HG03095 (cell line): Measurements from ENCODE around the gene DNAI2.

Experiments used
- ATAC-seq: cut with Tn5 transposase; IDR thresholded peaks from one replicate; pipeline ENCODE4 v1.9.1; 2021; ENCODE audit warnings: moderate library complexity; ENCODE audit not compliant: unreplicated experiment

DNAI2 gene

DNA sequence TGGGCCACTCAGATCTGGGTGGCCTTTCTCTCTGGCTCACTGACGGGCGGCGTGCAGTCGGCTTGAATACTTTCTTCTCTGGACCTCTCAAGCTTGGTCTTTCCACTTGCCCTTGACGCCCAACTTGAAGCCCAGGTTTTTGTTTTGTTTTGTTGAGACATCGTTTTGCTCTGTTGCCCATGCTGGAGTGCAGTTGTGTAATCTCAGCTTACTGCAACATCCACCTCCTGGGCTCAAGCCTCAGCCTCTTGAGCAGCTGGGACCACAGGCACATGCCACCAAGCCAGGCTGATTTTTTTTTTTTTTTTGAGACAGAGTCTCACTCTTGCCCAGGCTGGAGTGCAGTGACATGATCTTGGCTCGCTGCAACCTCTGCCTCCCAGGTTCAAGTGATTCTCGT lies 29.3 kb downstream of the DNAI2 start:
- ATAC-seq: no peak

DNA sequence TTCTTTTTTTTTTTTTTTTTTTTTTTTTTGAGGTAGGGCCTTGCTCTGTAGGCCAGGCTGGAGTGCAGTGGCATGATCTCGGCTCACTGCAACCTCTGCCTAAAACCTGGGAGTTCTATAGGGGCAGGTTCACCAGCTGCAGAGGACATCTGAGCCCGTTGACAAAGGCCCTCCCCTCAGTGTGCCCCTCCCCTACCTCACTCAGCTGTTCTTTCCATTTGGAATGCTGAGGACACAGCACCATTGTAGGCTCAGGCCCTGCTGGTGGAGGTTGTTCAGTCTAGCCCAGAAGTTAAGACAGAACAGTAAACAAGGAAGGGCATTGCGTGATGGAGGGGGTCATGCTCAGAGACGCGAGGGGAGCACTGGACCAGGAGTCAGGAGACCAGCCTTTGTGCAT lies 30.1 kb downstream of the DNAI2 start:
- no peak for ATAC-seq

DNA sequence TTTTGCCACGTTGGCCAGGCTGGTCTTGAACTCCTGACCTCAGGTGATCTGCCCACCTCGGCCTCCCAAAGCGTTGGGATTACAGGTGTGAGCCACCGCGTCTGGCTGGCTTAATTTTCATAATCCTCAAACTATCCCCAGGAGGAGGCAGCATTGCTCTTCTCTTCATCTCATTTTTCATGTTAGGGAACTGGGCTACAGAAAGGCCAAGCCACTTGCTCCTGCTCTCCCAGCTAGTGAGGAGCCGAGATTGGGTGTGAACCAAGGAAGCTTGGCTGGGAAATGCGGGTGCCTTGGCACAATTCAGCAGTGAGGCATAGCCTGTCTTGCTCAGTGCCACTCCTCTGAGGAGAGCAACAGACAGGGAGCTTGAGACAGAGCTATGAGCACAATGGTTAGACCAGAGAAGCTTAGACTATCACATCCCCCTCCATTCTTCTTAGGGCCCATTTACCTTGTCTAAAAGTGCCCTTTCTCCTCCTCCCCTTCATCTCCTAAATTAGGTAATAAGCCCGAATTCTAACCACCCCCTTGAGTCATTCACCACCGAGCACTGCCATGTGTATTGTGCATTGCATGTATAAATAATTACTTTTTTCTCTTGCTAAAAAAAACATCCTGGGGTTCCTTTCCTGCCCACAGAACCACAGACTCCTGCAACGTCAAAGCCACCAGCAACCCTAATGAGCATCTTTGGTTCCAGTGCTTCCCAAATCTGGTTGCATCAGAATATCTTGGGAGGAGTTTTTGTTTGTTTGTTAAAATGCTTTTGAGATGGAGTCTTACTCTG lies 32.0 kb downstream of the DNAI2 start:
- ATAC-seq: no peak

DNA sequence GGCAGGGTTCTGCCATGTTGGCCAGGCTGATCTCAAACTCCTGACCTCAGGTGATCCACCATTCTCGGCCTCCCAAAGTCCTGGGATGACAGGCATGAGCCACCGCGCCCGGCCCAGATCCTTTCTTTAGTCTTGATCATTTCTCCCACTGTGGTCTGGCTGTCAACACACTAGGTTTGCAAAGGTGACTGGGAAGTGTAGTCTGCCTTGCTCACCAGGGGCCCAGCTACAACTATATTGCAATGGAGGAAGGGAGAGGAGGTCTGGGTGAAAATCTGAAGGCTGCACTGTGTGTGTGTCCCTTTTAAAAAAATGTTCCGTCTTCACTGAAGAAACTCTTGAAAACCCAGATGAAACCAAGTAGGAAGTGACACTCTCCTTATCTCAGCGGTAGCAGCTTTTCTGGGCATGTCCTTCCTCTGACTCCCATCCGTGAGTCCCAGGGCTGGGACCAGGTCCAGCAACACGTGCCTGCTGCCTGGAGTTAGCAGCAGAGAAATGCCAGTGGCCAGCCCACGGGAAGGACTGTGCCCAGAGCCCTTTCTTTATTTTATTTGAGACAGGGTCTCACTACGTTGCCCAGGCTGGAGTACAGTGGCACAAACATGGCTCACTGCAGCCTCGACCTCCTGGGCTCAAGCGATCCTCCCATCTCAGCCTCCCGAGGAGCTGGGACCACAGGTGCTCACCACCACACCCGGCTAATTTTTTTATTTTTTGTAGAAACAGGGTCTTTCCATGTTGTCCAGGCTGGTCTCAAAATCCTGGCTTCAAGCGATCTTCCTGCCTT lies 34.1 kb downstream of the DNAI2 start:
- ATAC-seq: no peak

DNA sequence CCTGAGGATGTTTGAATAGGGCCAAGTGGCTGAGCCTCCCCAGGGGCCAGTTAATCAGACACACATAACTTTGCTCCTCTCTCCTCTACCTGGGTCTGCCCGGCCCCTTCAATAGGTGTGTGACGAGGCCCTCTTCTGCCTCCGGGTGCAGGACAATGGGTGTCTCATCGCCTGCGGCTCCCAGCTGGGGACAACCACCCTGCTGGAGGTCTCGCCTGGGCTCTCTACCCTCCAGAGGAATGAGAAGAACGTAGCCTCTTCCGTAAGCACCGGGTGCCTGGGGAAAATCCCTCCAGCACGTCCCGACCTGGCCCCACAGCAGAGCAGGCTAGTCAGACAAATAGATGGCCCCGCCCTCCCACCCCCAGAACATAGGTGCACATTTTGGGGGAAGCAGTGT lies 35.9 kb downstream of the DNAI2 start:
- ATAC-seq: no peak

DNA sequence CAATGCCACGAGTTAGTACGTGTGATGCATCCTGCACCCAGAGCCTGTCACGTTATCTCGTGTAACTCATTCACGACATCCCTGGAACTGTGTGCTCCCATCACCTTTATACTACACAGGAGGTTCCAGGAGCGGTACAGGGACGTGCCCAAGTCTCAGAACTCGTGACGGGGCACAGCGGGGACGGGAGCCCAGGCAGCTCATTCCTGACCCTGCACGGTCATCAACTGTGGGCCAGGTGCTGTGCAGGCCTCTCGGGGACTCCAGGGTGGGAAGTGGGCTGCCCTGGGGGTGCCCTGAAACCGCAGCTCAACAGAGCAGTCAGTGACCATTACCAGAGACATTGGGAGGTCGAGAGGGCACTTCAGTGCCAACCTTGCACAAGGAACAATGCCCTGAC lies 40.8 kb downstream of the DNAI2 start:
- no peak for ATAC-seq

DNA sequence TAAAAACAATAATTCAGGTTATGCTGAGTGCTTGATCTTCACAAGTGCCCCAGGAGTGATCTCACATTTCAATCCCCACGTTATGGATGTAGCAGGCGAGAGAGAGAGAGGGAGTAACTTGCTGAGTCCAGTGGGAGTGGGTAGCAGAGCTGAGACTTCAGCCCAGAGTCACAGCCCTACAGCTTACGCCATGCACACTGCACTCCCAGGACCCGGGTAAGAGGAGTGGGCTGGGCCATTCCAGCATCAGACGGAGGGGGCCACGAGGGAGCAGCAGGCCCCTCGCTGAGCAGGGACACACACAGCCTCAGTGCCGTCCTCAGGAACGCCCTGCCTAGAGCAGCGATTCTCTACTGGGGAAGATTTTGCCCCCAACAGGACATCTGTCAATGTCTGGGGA lies 42.2 kb downstream of the DNAI2 start:
- no peak for ATAC-seq

DNA sequence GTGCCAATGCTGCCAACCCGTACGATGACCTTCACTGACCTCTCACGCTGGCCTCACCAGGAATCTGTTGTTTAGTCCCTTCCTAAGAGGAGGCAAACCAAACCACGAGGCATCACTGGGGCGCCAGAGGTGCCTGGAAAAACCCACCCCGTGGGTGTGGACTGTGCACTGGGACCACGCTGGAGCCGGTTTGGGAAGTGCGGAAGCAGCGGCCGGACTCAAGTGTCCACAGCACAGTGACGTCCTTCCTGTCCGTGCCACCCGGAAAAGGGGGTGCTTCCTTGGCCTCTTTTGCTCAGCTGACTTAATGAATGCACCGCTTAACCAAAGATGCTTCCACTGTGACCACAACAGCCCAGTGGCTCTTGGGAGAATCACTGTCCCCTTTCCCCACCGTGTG lies 43.0 kb downstream of the DNAI2 start:
- no peak for ATAC-seq

DNA sequence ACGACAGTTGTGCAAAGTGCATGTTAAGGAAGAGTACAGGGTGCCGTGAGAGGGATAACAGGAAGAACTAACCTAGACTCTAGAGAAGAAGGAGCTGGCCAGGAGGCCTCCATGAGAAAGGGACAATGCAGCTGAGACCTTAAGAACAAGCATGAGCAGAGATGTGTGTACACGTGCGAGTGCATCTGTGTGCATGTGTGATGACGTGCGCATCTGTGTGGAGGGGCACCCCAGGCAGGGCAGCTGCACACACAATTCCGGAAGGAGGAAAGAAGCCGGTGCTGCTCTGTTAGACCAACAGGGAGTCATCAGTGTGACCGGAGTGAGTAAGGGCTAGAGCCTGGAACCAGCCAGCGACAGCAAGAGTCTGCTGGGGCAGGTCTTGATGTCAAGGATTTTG lies 44.4 kb downstream of the DNAI2 start:
- ATAC-seq: no peak

DNA sequence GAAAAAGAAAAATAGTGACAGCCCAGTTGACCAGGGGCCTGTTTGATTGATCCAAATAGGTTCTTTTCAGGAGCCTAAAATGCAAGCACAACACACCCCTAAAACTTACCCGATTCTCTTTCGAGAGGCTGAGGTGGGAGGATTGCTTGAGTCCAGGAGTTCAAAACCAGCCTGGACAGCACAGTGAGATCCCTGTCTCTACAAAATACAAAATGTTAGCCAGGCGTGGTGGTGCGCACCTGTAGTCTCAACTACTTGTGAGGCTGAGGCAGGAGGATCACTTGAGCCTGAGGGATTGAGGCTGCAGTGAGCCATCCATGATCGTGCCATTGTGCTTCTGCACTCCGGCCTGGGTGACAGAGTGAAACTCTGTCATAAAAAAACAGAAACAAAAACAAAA lies 50.5 kb downstream of the DNAI2 start:
- no peak for ATAC-seq

DNA sequence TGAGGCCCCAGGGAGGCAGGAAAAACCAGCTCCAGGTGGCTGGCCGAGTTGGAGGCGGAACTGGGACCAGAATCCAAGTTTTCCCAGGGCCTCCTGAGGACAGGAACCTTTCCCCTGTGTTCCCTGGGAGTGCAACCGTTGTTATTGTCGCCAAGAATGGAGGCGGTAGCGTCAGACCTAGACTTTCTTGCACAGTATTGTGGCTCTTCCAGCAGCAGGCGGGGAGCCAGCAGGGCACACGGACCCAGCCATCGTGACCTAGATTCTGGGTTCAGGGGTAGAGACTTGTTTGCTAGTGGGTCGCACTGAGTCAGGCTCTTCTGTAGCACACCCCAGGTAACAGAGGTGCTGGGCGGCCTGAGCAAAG lies 51.3 kb downstream of the DNAI2 start:
- ATAC-seq: no peak

DNA sequence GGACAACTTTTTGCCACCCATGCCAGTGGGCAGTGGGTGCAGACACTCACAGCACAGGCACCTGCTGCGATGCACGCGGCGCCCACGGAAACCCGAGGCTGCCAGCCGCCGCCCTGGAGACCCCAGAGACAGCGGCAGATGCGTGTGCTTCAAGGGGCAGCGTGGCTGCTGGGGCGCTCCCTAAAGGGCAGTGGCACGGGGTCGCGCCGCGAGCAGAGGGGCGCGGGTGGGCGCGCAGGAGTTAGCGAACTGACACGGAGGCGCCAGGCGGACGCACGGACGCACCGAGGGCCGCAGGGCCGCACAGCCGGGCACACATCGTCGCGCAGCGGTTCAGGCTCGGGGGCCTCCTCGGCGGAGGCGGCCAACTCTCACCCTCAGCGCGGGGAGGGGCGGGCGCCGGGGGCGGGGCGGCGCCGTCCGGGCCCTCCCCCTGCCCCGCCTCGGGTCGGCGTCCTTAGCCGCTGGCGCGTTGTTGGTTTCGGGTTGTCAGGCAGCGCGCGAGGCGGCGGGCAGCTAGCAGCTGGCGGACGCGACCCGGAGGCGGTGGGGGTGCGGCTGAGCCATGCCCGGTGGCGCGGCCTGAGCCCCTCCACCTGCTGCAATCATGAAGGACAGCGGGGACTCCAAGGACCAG lies 51.8 kb downstream of the DNAI2 start, which contains the start of gene KIF19:
Gene KIF19, plus strand, starts transcription at position 484 of the 637 bp plus-strand sequence. Its CDS starts 124 bp downstream, at position 608.
- ATAC-seq: no peak

DNA sequence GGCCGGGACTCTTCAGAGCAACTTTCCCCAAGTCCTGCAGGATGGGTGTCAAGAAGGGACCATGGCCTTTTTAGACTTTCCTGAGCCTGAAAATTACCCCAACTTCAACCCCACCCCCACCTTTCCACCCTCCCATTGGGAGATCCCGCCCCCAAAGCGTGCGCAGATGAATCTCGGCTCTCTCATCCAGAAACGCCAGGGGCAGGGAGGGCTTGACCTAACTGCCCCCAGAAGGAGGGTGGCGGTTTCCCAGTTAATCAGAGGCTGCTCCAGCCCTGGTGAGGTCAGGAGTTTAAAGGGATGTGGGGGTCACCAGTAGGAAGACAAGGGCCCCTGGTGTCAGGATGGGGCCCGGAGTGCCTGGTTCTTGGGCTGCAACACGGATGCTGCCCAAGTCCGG lies 52.5 kb downstream of the DNAI2 start:
- no peak for ATAC-seq

DNA sequence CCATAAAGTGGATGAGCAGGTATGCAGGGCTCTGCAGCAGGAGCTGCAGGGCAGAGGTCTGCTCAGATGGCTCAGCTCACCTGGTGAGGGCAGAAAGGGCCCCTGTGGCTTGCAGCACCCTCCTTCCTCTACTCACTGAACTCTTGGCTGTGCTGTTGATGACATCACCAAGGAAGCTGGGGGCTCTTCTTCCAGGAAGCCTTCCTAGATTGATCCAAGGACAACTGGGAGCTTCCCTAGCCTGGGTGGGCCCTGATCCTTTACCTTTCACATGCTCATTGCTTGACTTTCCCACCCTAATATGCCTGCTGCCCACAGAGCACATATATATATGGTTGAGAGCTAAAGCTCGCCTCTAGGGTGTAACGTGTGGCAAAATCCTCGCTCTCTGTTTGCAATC lies 54.5 kb downstream of the DNAI2 start:
- ATAC-seq: no peak

DNA sequence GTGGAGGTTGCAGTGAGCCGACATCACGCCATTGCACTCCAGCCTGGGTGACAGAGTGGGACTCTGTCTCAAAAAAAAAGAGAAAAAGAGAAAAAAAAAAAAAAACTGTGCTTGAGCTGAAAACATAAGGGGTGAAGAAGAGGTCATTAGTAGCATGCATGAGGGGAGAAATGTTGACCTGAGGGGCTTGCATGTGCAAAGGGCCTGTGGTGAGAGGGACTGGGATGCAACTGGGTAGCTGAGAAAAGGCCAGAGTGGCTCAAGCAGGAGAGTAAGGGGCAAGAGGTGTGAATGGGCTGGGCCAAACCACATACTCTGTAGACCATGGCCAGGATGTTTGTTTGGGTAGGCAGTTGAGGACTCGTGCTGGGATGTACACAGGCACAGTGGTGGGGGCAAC lies 55.3 kb downstream of the DNAI2 start:
- ATAC-seq: no peak

DNA sequence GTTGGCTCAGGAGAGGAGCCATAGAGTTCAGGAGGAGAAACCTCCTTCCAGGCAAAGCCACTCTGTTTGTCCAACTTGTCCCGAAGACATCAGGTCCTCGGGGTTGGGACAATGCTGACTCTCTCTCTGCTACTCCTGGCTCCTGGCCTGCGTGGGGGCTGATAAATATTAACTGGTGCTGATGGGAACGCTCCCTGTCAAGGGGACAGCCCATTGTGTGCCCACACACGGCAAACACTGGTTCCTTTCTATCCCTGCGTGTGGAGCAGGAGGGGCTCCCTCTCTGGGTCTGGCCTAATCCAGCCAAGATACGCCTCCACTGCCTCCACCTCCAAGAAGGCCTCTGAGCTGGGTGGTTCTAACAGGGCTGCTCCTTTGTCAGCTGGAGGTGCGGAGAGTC lies 56.4 kb downstream of the DNAI2 start:
- ATAC-seq: no peak

DNA sequence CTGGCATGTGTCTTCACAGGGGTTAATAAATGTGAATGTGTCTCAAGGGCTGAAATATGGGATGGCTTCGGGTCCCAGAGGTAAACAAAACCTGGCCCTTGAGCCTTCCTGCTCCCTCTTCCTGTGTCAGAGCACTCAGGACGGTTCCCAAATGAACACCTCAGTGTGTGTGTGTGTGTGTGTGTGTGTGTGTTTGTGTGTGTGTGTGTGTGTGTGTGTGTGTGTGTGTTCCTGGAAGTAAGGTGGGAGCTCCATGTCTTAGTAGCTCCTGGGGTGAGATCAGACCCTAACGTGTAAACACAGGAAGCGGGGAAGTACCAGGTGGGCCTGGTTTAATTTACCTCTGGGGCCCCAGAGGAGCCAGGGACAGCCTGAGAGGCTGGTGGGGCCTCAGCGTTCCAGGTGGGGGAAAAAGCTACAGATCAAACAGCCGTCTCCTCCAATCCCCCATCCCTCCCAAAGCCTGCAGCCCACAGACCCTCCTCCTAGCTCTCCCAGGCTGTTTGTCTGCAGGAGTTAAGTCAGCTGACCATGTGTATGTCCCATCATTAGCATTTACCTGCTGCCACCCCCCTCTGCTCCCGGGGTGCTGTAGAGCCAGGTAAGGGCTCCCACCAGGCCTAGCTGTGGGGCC lies 58.1 kb downstream of the DNAI2 start:
- no peak for ATAC-seq

DNA sequence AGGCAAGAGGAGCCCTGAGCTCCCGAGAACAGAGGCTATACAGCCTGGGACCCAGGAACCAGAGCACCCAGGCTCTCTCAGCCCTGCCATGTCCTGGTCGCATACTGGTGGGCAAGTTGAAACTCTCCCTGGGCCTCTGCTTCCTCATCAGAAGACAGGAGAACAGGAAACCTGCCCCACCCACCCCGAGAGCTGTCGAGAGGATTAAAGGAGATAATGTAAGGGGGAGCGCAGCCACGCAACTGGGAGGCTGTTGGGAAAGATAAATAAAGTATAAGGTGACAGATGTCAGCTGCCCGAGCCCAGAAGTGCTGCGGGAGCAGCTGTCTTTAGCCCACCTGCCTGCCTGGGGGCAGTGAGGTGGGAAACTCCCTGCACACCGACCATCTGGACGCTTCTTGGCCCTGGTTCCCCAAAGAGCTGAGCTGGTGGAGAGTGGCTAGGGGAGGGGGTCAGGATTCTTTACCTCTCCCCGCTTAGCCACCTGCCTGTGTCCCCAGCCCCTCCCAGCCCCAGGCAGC lies 58.8 kb downstream of the DNAI2 start:
- no peak for ATAC-seq

DNA sequence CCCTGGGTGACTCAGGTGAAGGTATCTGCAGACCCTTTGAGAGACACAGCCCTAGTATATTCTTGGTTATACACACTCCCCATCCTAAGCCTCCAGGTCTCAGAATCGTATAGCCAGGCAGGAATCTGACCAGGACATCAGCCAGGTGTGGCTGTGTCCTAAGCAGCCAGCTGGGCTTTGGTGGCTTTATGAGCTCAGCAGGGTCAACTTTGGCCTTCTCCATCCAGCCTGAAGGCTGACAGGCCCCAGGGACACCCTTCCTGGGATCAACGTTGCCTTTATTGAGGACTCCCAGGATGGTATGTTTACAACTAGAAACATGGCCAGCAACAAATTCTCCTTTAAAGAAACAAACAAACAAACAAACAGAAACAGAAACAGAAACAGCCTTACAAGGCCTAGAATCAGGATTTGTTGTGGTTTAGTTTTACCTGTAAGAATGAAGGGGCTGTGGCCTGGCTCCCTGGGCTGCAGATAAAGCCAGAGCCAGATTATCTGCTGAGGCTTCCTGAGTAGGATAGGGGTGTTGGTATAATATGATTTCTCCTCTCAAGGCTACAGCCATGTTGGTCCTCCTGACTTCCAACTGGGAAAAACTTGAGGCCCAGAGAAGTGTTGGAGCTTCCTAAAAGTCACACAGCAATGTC lies 60.5 kb downstream of the DNAI2 start:
- ATAC-seq: no peak

DNA sequence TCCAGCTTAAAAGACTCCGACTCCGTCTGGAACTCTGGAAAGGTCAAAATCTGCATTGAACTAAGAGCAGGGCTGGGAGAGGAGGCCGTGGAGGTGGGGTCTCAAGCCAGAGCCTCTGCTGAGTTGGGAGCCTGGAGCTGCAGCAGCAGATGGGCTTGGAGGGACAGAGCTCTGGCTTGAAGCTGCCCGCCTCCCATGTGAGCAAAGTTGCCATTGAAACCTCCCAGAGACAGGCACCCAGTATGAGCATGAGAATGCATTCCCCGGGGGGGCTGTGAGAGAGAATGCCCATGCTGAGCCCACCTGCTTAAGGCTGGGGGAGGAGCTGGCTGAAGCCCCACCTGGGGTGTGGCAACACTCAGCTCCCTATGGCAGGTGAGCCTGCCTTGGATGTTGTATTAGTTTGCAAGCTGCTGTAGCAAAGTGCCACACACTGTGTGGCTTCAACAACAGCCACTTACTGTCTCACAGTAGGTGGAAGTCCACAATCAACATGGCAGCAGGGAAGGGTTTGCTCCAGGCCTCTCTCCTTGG lies 61.6 kb downstream of the DNAI2 start:
- no peak for ATAC-seq
